GM10248 (cell line): ENCODE measurements around the gene KLK15.

Source experiments
- CTCF ChIA-PET: fragments of 300-600 bp; sonication (Branson Sonifier 250); formaldehyde crosslinking; extraction: SDS; loops from one replicate; lab custom pipeline; 2021; ENCODE audit warnings: antibody characterized with exemption; lab: Yijun Ruan, JAX
- POLR2A ChIA-PET: fragments of 350-650 bp; sonication (Branson Sonifier 250); formaldehyde crosslinking; extraction: SDS; loops from one replicate; lab custom pipeline; 2020; ENCODE audit warnings: antibody characterized with exemption; lab: Yijun Ruan, JAX
- DNase-seq: peaks from one replicate; pipeline ENCODE4 v3.0.0; 2012; ENCODE audit errors: extremely low spot score
- CTCF ChIP-seq: IDR thresholded peaks from 2 replicates; pipeline ENCODE4 v1.5.1; 2012; ENCODE audit warnings: mild to moderate bottlenecking, low read depth; ENCODE audit errors: extremely low read depth, missing control alignments, control extremely low read depth

The KLK15 gene

GRCh38 chr19:50835103-50835784, 1.9 kb upstream of the KLK15 start:
- no peak for DNase-seq
- ChIA-PET POLR2A (no interaction called here), CTCF (no interaction called here)
- no peak for TF ChIP-seq CTCF

GRCh38 chr19:50833802-50834167, 411 bp upstream of the KLK15 start:
- POLR2A ChIA-PET: no interaction called here

GRCh38 chr19:50832666-50833065, 708 bp downstream of the KLK15 start:
- POLR2A ChIA-PET: no interaction called here
- CTCF ChIA-PET: no interaction called here
- no peak for DNase-seq
- TF ChIP-seq CTCF: no peak

More at GRCh38 chr19:50833802-50834167, 411 bp upstream of the KLK15 start:
- CTCF ChIA-PET: no interaction called here
- TF ChIP-seq CTCF: no peak
- DNase-seq: no peak

GRCh38 chr19:50831026-50831396, 2.4 kb downstream of the KLK15 start:
- ChIA-PET POLR2A (no interaction called here), CTCF (no interaction called here)
- no peak for TF ChIP-seq CTCF
- DNase-seq: no peak

- no peak for TF ChIP-seq CTCF
- CTCF ChIA-PET: no interaction called here
- POLR2A ChIA-PET: no interaction called here
- no peak for DNase-seq
These were observed 2.9 kb downstream of the KLK15 start for GRCh38 chr19:50830266-50831025.

GRCh38 chr19:50829801-50830200, 3.6 kb downstream of the KLK15 start:
- CTCF ChIA-PET: interaction anchor here (1.1 to 1.4 kb wide), 2 partner anchors 9 to 11 kb away, joined by 4 to 5 read pairs; no protein-coding TSS in a partner anchor
- DNase-seq: no peak
- TF ChIP-seq CTCF: no peak
- POLR2A ChIA-PET: no interaction called here
